Superior temporal gyrus (tissue), 1 donor: ENCODE results near the gene SPINT2.
"Not testable (repeated sequence)": the region's sequence is repeated elsewhere in the genome, so short reads cannot be mapped to it uniquely, and the experiment has no call there.

Experiments used
- DNase-seq: peaks from one replicate; pipeline ENCODE4 v3.0.0-alpha.2; 2016; ENCODE audit errors: extremely low spot score

The SPINT2 gene

DNA sequence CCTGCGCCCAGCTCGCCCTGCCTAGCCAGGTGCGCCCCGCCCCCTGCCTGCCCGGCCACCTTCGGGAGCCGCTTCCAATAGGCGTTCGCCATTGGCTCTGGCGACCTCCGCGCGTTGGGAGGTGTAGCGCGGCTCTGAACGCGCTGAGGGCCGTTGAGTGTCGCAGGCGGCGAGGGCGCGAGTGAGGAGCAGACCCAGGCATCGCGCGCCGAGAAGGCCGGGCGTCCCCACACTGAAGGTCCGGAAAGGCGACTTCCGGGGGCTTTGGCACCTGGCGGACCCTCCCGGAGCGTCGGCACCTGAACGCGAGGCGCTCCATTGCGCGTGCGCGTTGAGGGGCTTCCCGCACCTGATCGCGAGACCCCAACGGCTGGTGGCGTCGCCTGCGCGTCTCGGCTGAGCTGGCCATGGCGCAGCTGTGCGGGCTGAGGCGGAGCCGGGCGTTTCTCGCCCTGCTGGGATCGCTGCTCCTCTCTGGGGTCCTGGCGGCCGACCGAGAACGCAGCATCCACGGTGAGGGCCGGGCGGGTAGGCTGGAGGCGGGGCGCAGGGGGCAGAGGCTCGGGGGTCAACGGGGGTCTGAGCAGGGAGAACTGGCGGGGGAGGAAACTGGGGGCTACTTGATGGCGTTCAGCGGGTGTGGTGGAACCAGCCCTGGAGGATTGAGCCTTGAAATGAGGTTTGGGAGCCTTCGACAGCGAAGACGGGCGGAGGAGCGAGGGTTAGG, at the start of gene SPINT2:
TSS of gene SPINT2 (plus strand) at position 88 of the 727 bp plus-strand sequence. CDS start at position 408, 320 bp downstream.
- no peak for DNase-seq

GRCh38 chr19:38216785-38217641, 47.4 kb upstream of the SPINT2 start:
- DNase-seq = no peak

DNA sequence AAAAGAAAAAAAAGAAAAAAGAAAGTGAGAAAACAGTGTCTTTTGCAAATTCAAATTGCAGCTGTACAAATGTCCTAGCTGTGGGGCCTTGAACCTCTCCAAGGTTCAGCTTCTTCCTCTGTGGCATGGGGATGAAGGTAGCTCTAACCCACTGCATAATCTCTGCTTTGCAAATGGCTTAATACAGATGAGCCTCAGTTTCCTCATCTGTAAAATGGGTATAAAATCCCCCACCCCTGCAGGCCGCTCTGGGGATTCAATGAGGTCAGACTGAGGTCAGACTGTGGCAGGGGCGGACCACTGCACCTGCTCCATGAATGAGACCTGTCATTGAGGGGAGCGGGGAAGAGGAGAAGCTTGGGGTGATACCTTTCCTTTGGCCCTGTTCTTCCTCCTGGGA, 46.2 kb upstream of the SPINT2 start:
- DNase-seq = no peak

DNA sequence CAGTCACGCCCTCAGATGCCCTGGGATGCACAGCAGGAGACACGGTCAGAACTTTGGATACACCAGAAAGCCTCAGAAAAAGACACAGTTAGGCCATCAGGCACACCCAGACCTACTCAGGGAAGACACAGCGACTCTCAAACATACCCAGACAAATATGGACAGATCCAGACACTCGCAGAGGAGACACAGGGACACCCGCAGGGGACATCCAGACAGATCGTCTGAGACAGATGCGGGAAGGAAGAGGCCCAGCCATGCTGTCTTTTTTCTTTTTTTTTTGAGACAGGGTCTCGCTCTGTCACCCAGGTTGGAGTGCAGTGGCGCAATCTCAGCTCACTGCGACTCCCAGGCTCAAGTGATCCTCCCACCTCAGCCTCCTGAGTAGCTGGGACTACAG, 45.2 kb upstream of the SPINT2 start:
- no peak for DNase-seq

DNA sequence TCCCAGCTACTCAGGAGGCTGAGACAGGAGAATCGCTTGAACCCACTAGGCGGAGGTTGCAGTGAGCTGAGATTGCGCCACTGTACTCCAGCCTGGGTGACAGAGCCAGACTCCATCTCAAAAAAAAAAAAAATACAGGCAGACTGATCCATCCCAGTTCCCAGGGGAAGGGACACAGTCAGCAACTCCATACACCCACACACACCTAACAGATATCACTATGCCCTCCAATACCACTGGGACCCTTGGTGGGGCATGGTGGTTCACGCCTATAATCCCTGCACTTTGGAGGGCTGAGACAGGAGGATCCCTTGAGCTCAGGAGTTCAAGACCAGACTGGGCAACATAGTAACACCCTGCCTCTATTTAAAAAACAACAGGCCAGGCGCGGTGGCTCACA, 43.0 kb upstream of the SPINT2 start:
- no peak for DNase-seq

- no peak for DNase-seq
Observed at GRCh38 chr19:38221919-38222830, 42.2 kb upstream of the SPINT2 start.

DNA sequence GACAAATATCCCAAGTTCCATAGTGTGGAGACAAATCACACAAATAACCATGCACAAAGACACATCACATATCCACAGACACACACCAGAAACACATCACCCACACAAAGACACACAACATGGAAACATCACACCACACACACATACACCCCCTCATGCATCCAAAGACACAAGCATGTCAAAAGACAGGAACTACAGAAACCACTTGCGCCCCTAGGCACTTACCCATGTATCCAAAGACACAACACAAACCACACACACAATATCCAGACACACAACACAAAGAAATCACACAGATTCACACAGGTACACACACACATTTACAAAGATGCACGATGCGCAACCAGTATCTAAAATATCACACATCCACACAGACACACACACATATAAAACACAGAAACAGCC, 41.3 kb upstream of the SPINT2 start:
- no peak for DNase-seq

GRCh38 chr19:38223617-38224013, 40.8 kb upstream of the SPINT2 start:
- no peak for DNase-seq

DNA sequence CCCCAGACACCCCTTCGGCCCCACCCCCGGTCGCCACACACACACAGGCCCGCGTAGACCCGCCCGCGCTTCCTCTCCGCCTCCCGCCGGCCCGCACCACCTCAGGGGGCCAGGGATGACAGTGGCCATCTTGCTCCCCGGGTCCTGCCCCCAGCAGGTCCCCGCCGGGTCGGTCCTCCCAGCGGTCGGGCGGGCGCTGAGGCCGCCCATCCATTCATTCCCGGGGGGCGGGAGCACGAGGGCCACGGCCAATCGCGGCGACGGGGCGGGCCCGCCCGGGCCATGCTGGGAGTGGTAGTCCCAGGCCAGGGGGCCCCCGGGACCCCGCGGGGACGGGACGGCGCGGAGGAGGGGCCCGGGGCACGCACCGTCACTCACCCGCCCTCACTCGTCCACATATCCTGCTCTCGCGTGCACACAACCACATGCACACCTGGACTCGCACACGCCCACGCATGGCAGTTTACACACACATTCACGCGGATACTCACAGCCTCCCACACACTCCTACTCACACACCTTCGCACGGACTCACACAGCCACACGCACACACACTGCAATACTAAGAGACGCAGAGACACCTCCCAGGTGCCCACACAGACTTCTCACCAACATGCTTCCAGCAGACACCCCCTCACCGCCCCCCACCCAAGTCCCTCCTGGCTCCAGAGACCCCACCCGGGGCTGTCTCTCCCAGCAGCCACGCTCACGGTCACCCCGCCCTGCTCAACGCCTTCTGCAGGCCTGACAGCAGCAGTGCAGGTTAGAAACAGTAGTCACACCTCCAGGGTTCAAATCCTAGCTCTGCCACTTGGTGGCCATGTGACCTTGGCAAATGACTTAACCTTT, 40.1 kb upstream of the SPINT2 start, which contains the start of gene DPF1:
TSS of gene DPF1 (minus strand) at position 209 of the 849 bp plus-strand sequence. CDS start at position 129, 80 bp downstream.
- peak; percentile 69 for DNase-seq

DNA sequence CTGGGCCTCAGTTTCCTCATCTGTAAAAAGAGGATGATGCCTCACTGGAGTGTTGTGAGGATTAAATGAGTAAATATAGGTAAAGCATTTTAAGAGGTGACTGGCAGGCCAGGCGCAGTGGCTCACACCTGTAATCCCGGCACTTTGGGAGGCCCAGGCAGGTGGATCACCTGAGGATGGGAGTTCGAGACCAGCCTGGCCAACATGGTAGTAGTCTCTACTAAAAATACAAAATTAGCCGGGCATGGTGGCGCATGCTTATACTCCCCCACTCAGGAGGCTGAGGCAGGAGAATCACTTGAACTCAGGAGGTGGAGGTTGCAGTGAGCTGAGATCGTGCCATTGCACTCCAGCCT, 39.5 kb upstream of the SPINT2 start:
- DNase-seq = not testable (repeated sequence)

DNA sequence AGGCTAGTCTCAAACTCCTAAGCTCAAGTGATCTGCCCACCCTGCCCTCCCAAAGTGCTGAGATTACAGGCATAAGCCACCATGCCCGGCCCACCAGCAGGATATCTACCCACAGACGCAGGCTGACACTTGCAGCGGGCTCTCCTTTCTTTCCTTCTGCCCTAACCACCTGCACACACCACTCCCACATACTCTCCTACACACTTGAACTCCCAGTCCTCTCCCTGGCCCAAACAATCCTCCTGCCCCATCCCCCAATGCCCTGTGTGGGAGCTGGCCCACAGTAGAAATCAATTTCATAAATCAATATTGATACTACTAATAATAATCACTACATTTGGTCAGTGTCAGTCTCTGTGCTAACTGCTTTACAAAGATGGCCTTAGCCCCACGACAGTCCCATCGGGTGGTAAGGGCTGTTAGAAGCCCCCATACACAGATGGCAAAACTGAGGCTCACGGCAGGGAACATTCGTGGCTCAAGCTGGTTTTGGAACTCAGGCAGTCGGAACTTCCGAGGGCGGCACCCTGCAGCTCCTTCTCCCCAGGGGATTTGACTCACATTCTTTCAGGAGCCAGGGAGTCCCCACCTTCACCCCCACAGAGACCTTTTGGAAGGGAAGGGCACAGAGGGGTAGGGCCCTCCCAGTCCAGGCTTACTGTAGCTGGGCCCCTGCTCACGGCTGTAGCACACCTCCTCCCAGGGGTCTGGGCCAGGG, 36.9 kb upstream of the SPINT2 start:
- no peak for DNase-seq

GRCh38 chr19:38228005-38228377, 36.4 kb upstream of the SPINT2 start:
- no peak for DNase-seq

DNA sequence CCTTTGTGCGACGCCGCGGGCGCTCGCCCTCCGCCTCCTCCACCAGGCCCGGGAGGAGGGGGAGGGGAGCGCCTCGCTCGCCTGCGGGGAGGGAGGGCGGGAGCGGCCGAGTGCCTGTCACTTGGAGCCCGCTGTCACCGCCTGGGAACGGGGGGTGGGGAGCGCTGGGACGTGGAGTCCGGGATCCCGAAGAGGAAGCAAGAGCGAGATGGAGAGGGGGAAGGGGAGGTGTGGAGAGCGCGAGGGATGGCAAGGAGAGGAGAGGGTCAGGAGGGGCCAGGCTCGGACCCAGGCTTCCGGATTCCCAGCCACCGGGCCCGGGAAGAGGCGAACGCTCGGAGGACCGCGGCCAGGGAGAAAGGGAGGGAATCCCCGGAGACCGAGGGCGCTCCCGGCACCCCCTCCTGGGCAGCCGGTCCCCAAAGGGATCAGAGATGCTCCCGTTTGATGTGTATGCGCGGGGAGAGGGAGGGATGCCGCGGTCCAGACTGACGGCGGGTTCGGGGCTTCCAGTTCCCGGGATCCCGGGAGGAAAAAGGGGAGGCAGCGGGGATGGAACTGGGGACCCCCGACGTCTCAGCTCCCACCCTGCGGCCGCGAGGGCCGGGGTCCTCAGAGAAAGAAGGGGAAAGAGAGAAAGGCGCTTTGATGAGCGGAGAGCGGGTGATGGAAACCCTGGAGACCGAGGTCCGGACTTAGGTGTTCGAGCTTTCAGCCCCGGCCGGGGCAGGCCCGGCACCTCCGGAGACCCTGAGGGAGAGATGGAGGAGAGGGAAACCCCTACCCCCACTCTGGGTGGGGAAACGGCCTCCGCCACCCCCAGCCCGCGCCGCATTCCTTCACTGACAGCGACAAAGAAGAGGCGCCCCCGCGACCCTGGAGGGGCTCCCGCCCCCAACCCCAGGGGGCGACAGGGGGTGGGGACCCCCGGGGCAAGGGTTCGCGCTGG, 35.6 kb upstream of the SPINT2 start:
- no peak for DNase-seq

DNA sequence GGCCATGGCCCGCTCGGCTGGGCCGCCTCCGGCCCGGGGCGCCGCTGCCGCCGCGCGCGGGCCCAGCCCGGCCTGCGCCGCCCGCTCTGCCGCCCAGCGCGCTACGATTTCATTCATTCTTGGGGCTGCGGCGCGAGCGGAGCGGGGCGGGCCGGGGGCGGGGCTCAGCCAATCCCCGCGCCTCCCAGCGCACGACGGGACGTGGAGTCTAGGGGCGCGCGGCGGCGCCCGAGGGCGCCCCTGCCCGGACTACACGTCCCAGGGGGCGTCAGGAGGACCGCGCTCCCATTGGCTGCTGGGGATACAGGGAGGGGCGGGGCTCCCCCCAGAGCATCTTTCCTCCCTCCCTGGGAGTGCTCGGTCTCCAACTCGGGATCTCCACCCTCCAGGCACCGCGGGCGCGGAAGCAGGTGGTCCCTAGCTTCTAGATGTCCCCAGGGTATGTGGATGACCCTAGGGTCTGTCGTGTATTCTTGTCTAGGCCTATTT, 34.7 kb upstream of the SPINT2 start:
- DNase-seq = peak; percentile 95

- not testable (repeated sequence) for DNase-seq
Observed at GRCh38 chr19:38230506-38231133, 33.8 kb upstream of the SPINT2 start.

DNA sequence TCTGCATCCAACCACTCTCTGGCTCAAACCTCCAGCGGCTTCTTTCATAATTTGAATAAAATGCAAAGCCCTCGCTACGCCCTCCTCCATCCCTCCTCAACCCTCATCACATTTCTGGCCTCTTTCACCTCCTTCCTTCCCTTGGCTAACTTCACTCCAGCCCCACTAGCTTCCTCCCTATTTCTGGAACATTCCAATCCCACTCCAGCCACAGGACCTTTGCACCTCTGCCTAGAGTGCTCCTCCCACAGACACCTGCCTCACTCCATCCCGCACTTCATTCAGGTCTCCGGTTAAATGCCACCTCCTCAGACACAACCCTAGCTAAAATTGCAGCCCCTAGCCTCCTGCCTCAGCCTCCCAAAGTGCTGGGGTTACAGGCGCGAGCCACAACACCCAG, 32.5 kb upstream of the SPINT2 start:
- no peak for DNase-seq

DNA sequence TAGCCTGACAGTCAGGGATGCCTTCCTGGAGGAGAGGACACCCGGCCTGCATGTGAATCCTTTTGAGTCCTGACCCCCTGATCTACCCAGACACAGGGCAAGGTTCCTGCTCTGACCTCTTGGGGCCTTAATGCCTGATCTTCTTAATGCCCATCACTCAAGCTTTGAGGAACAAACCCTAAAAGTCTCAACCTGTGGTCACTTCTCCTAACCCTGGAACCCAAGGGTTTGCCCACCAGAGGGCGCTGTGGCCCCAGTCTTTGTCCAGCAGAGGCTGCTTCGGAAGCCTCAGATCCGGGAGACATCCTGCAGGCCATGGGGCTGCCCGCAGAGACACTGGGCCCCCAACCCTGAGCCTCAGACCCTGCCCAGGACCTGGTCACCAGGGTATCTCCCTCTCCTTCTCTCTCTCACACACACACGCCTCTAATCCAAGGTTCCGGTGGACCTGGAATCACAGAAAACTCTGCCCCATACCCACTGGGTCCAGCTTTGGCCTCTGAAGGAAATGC, 30.6 kb upstream of the SPINT2 start:
- DNase-seq = peak; percentile 90

- DNase-seq = no peak
Observed at GRCh38 chr19:38234615-38235014, 29.8 kb upstream of the SPINT2 start.
